OCI-LY7 (cell line): ENCODE measurements around the gene PSMA7.

Source experiments
- CTCF ChIP-seq: fragments of 200-600 bp; sonication (generic); conservative IDR thresholded peaks from 2 replicates; pipeline ENCODE4 v1.5.1; 2014; ENCODE audit warnings: mild to moderate bottlenecking, antibody characterized with exemption, low read length, moderate library complexity, mixed read lengths
- EZH2phosphoT487 ChIP-seq: fragments of 200-600 bp; sonication (generic); IDR thresholded peaks from 2 replicates; pipeline ENCODE4 v1.6.1; 2018; ENCODE audit warnings: low read depth, borderline replicate concordance, mild to moderate bottlenecking, mixed run types, antibody characterized with exemption, low read length, moderate library complexity, mixed read lengths

GRCh38 chr20:62171245-62171644 lies 28.1 kb upstream of the PSMA7 start:
- TF ChIP-seq CTCF (no peak), EZH2phosphoT487 (no peak)
